Loucy (cell line): ENCODE measurements around the gene PCTP.

Source experiments
- H2AFZ ChIP-seq: fragments of 200-600 bp; sonication (generic); 2 replicates; pipeline ENCODE4 v1.6.0; 2016; ENCODE audit warnings: antibody characterized with exemption, mild to moderate bottlenecking, low read length, moderate library complexity
- H3F3A ChIP-seq: fragments of 200-600 bp; 2 replicates; pipeline ENCODE4 v1.6.0; 2016; ENCODE audit warnings: antibody characterized with exemption, low read depth, mild to moderate bottlenecking
- H3K27me3 ChIP-seq: fragments of 200-600 bp; sonication (generic); 2 replicates; pipeline ENCODE4 v1.6.1; 2014; ENCODE audit warnings: low read length, mild to moderate bottlenecking; ENCODE audit not compliant: insufficient read depth, poor library complexity, severe bottlenecking
- H3K36me3 ChIP-seq: fragments of 200-600 bp; sonication (generic); 2 replicates; pipeline ENCODE4 v1.6.1; 2016; ENCODE audit warnings: low read length; ENCODE audit not compliant: insufficient read depth
- H3K4me1 ChIP-seq: fragments of 200-600 bp; sonication (generic); 2 replicates; pipeline ENCODE4 v1.5.1; 2014; ENCODE audit warnings: low read length, mild to moderate bottlenecking; ENCODE audit not compliant: insufficient read depth, poor library complexity, severe bottlenecking
- H3K4me2 ChIP-seq: fragments of 200-600 bp; sonication (generic); 2 replicates; pipeline ENCODE4 v1.6.0; 2014; ENCODE audit warnings: antibody characterized with exemption, low read length, low read depth, mild to moderate bottlenecking; ENCODE audit not compliant: poor library complexity, severe bottlenecking
- H3K4me3 ChIP-seq: fragments of 200-600 bp; sonication (generic); 2 replicates; pipeline ENCODE4 v1.5.1; 2014; ENCODE audit warnings: low read length, mild to moderate bottlenecking, mixed read lengths; ENCODE audit not compliant: poor library complexity, severe bottlenecking
- H3K79me2 ChIP-seq: fragments of 200-600 bp; sonication (generic); 2 replicates; pipeline ENCODE4 v1.6.1; 2014; ENCODE audit warnings: low read length; ENCODE audit not compliant: insufficient read depth
- H3K9ac ChIP-seq: fragments of 200-600 bp; sonication (generic); 2 replicates; pipeline ENCODE4 v1.6.0; 2014; ENCODE audit warnings: mild to moderate bottlenecking, low read depth, low read length, moderate library complexity; ENCODE audit not compliant: poor library complexity, severe bottlenecking
- H3K9me2 ChIP-seq: fragments of 200-600 bp; sonication (generic); replicated peaks from 2 replicates; pipeline ENCODE4 v1.6.1; 2016; ENCODE audit warnings: low read depth, low read length, mixed read lengths
- H3K9me3 ChIP-seq: fragments of 200-600 bp; sonication (generic); 2 replicates; pipeline ENCODE4 v1.6.1; 2014; ENCODE audit warnings: mild to moderate bottlenecking, antibody characterized with exemption, low read length, low read depth; ENCODE audit not compliant: insufficient read depth
- H4K20me1 ChIP-seq: fragments of 200-600 bp; sonication (generic); 2 replicates; pipeline ENCODE4 v1.6.0; 2014; ENCODE audit warnings: antibody characterized with exemption, low read length, mild to moderate bottlenecking; ENCODE audit not compliant: insufficient read depth, poor library complexity, severe bottlenecking
- EZH2phosphoT487 ChIP-seq: fragments of 200-600 bp; IDR thresholded peaks from 2 replicates; pipeline ENCODE4 v1.6.1; 2018; ENCODE audit warnings: antibody characterized with exemption, mild to moderate bottlenecking, moderate library complexity, borderline replicate concordance
- TF ChIP-seq, protein P1 (sequence below): fragments of 200-600 bp; sonication (generic); conservative IDR thresholded peaks from 2 replicates; pipeline ENCODE4 v1.5.1; 2014; ENCODE audit warnings: mild to moderate bottlenecking, antibody characterized with exemption, low read length

The PCTP gene

DNA sequence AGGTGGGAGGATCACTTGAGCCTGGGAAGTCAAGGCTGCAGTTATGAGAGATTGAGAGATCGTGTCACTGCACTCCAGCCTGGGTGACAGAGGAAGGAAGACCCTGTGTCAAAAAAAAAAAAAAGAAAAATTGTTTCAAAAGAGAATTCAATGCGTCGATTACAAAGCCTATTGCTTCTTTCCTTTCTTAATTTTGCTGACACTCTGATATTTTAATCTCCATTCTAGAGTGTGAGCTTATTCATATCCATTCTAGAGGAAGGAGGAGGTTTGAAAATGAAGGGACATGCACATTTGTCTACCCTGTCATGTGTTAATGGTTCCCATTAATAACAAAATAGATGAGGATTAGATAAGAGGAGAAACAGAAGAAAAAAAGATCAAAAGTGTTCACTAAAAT is 63.1 kb downstream of the PCTP start:
- Histone ChIP-seq H3K36me3 (no peaks in the 10 kb centered on the region), H3K4me3 (no peak overlapping the region), H4K20me1 (no peaks in the 10 kb centered on the region), H3K9me3 (no peaks in the 10 kb centered on the region), H3K79me2 (no peaks in the 10 kb centered on the region), H2AFZ (no peak overlapping the region), H3K4me2 (no peak overlapping the region), H3F3A (no peaks in the 10 kb centered on the region), H3K9ac (no peak overlapping the region), H3K9me2 (no peaks in the 10 kb centered on the region), H3K4me1 (no peaks in the 10 kb centered on the region), H3K27me3 (no peaks in the 10 kb centered on the region)
- TF ChIP-seq, protein P1, sequence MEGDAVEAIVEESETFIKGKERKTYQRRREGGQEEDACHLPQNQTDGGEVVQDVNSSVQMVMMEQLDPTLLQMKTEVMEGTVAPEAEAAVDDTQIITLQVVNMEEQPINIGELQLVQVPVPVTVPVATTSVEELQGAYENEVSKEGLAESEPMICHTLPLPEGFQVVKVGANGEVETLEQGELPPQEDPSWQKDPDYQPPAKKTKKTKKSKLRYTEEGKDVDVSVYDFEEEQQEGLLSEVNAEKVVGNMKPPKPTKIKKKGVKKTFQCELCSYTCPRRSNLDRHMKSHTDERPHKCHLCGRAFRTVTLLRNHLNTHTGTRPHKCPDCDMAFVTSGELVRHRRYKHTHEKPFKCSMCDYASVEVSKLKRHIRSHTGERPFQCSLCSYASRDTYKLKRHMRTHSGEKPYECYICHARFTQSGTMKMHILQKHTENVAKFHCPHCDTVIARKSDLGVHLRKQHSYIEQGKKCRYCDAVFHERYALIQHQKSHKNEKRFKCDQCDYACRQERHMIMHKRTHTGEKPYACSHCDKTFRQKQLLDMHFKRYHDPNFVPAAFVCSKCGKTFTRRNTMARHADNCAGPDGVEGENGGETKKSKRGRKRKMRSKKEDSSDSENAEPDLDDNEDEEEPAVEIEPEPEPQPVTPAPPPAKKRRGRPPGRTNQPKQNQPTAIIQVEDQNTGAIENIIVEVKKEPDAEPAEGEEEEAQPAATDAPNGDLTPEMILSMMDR, result no peak

DNA sequence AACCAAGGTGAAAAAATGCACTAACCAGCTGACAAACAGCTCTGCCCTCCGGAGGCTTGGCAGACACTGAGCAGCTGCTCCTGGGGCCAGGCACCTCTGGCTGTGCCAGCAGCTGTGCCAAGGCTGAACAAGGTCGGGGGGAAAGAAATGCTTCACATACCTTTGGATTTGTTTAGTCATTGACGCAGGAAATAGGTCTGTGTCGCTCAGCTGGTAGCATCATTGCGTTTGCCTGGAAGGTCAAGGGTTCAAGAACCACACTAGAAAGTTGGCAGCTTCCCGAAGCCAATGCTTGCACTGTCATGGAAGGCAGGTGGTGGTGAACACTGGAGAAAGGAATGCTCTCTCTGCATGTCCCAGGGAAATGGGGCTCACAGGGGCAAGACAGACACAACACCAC is 63.5 kb downstream of the PCTP start:
- no peaks in the 10 kb centered on the region for H3F3A ChIP-seq

DNA sequence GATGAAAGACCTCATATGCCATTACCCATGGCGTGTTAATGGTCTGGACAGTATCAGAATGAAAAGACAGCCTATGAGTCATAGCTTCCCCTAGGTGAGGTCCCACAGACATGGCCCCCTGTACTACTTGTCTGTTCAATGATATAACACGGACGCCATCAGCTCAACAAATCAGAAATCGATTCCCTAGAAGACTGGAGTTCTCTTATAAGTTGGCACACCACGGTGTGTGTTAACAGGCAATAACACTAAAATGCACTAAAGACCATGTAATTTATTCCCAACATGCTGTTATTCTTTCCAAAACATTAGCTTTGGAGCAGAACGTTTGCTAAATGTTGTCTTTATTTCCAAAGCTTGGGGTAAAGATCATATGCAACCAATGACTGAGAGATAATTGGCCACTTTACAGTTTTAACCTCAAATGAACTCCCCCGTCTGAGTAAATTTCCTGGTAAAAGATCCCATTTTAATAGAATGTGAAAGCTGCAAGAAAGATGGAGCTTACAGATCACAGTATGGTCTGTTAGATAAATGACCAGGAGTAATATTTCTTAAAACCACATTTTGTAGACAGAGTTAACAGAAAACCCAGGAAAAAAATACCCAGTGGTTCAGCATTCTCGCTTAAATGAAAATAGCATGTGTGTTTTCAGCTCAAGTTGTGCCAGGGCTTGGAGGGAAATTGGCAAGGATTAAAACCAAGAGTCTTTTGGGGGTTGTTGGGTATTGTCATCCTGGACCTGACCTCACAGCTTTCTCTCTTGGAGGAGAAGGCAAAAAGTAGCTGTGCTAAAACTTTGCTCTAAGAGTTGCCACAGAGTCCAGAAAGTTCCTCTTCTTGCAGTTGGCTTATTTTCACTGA is 65.9 kb downstream of the PCTP start:
- H3K4me1 ChIP-seq, result no peaks in the 10 kb centered on the region
- no peaks in the 10 kb centered on the region for H3K79me2 ChIP-seq
- H4K20me1 ChIP-seq, result no peaks in the 10 kb centered on the region
- no peak overlapping the region for H3K4me3 ChIP-seq
- H3K9ac ChIP-seq, result no peak overlapping the region
- H3K9me2 ChIP-seq, result no peaks in the 10 kb centered on the region
- H3K4me2 ChIP-seq, result no peak overlapping the region
- H3F3A ChIP-seq, result no peaks in the 10 kb centered on the region
- no peaks in the 10 kb centered on the region for H3K9me3 ChIP-seq
- TF ChIP-seq, protein P1, result no peak
- no peak for TF ChIP-seq EZH2phosphoT487
- no peaks in the 10 kb centered on the region for H3K27me3 ChIP-seq
- no peak overlapping the region for H2AFZ ChIP-seq
- no peaks in the 10 kb centered on the region for H3K36me3 ChIP-seq

More for the DNA sequence above, 63.5 kb downstream of the PCTP start:
- Histone ChIP-seq H3K4me1 (no peaks in the 10 kb centered on the region), H3K4me3 (no peak overlapping the region), H3K9ac (no peak overlapping the region), H3K79me2 (no peaks in the 10 kb centered on the region), H2AFZ (no peak overlapping the region), H3K27me3 (no peaks in the 10 kb centered on the region), H4K20me1 (no peaks in the 10 kb centered on the region), H3K9me2 (no peaks in the 10 kb centered on the region), H3K4me2 (no peak overlapping the region), H3K9me3 (no peaks in the 10 kb centered on the region), H3K36me3 (no peaks in the 10 kb centered on the region)
- TF ChIP-seq, protein P1, result no peak
- no peak for TF ChIP-seq EZH2phosphoT487
